ENCODE data around the gene CTDSPL2. TPM values are rescaled to one million over a fixed set of nuclear protein-coding genes. Genes with fewer than 3 reads are reported as not detected.
"Not testable (repeated sequence)": the region's sequence is repeated elsewhere in the genome, so short reads cannot be mapped to it uniquely, and the experiment has no call there.

Gene CTDSPL2
- total RNA-seq, 1 experiment from 2014 or later, result 55.0 TPM

GRCh38 chr15:44530653-44531052 lies 103.2 kb downstream of the CTDSPL2 start:
- Histone ChIP-seq H3K9me3 (ENCODE audit: insufficient read depth, low read depth) (no peaks in the 10 kb centered on the region), H3K79me2 (ENCODE audit: low read depth) (peaks cover 16% of the 10 kb centered on the region), H3K27ac (no peak overlapping the region), H3K27me3 (ENCODE audit: insufficient read depth, low read depth) (no peaks in the 10 kb centered on the region), H2AFZ (no peak overlapping the region), H3K4me2 (no peak overlapping the region), H4K20me1 (ENCODE audit: insufficient read depth) (no peaks in the 10 kb centered on the region), H3K36me3 (ENCODE audit: low read depth) (peaks cover 13% of the 10 kb centered on the region; the same call in 1 of the 2 replicates), H3K4me3 (no peak overlapping the region), H3K9me2 (ENCODE audit: insufficient read depth) (no peaks in the 10 kb centered on the region), H3F3A (ENCODE audit: insufficient read depth, low read depth) (peaks cover 15% of the 10 kb centered on the region; the same call in 1 of the 2 replicates), H3K4me1 (replicated peaks; ENCODE audit: insufficient read depth) (0 out of 2 replicates have a peak, but pooled peaks cover 5% of the 10 kb centered on the region)
- intact Hi-C loops (cut with micrococcal nuclease; ENCODE audit: unreplicated experiment), result no loop called here
- ChIA-PET CTCF (interaction anchor here (0.6 kb wide), 1 partner anchor 17 kb away, joined by 3 read pairs; no protein-coding TSS in a partner anchor), POLR2A (ENCODE audit: unreplicated experiment) (interaction anchor here (0.5 to 0.7 kb wide), 2 partner anchors 10 to 103 kb away, joined by 3 to 4 read pairs; partner anchors contain the start of gene CTDSPL2)
- BruUV-seq (replicated peaks), result no TSS peak
- TF ChIP-seq EZH2 (IDR thresholded peaks at IDR 0.05; ENCODE audit: low read depth), result no peak
- TF ChIP-seq CTCF (conservative IDR thresholded peaks at IDR 0.05), result no peak
- DNase-seq, result no peak

- H3K27me3 ChIP-seq (ENCODE audit: insufficient read depth, low read depth); H3K4me2 ChIP-seq; H3K4me3 ChIP-seq; CTCF ChIA-PET; H3K9me3 ChIP-seq (ENCODE audit: insufficient read depth, low read depth); H3K36me3 ChIP-seq (ENCODE audit: low read depth); H3K4me1 ChIP-seq (replicated peaks; ENCODE audit: insufficient read depth); intact Hi-C loops (cut with micrococcal nuclease; ENCODE audit: unreplicated experiment); H4K20me1 ChIP-seq (ENCODE audit: insufficient read depth); BruUV-seq (replicated peaks); H3K27ac ChIP-seq; H2AFZ ChIP-seq; DNase-seq; H3K9me2 ChIP-seq (ENCODE audit: insufficient read depth): not testable (repeated sequence)
- H3F3A ChIP-seq (ENCODE audit: insufficient read depth, low read depth), result peaks cover 18% of the 10 kb centered on the region; the same call in 1 of the 2 replicates
- peaks cover 23% of the 10 kb centered on the region for H3K79me2 ChIP-seq (ENCODE audit: low read depth)
- POLR2A ChIA-PET (ENCODE audit: unreplicated experiment), result interaction anchor here (0.6 kb wide), 1 partner anchor 11 kb away, joined by 9 read pairs; no protein-coding TSS in a partner anchor
Measured at GRCh38 chr15:44532275-44532674, 104.8 kb downstream of the CTDSPL2 start.

GRCh38 chr15:44532689-44533088 lies 105.3 kb downstream of the CTDSPL2 start:
- intact Hi-C loops (cut with micrococcal nuclease; ENCODE audit: unreplicated experiment), result no loop called here
- Histone ChIP-seq H3K9me2 (ENCODE audit: insufficient read depth) (no peaks in the 10 kb centered on the region), H3F3A (ENCODE audit: insufficient read depth, low read depth) (peaks cover 17% of the 10 kb centered on the region; the same call in 1 of the 2 replicates), H3K36me3 (ENCODE audit: low read depth) (peaks cover 7% of the 10 kb centered on the region; the same call in 1 of the 2 replicates), H3K9me3 (ENCODE audit: insufficient read depth, low read depth) (no peaks in the 10 kb centered on the region), H3K4me3 (no peak overlapping the region), H4K20me1 (ENCODE audit: insufficient read depth) (no peaks in the 10 kb centered on the region), H3K4me1 (replicated peaks; ENCODE audit: insufficient read depth) (0 out of 2 replicates have a peak, but pooled peaks cover 6% of the 10 kb centered on the region), H3K27me3 (ENCODE audit: insufficient read depth, low read depth) (no peaks in the 10 kb centered on the region), H3K4me2 (no peak overlapping the region), H2AFZ (no peak overlapping the region), H3K79me2 (ENCODE audit: low read depth) (peaks cover 28% of the 10 kb centered on the region), H3K27ac (no peak overlapping the region)
- TF ChIP-seq EZH2 (IDR thresholded peaks at IDR 0.05; ENCODE audit: low read depth) (no peak), CTCF (conservative IDR thresholded peaks at IDR 0.05) (peak; percentile 35; the same call in 1 of the 2 replicates)
- ChIA-PET POLR2A (ENCODE audit: unreplicated experiment) (interaction anchor here (0.6 kb wide), 1 partner anchor 640 kb away, joined by 4 read pairs; no protein-coding TSS in a partner anchor), CTCF (no interaction called here)
- DNase-seq, result no peak
- no TSS peak for BruUV-seq (replicated peaks)
